ENCODE data around the gene ZFYVE28.
A peak's percentile ranks its signal among the peaks of the same experiment; 100 is the strongest.

ZFYVE28 gene

GRCh38 chr4:2442175-2442993 is 23.9 kb upstream of the ZFYVE28 start:
- no peak for TF ChIP-seq CTCF (IDR thresholded peaks at IDR 0.05)

GRCh38 chr4:2441393-2442174 is 23.1 kb upstream of the ZFYVE28 start:
- TF ChIP-seq CTCF (IDR thresholded peaks at IDR 0.05), result peak; percentile 84

GRCh38 chr4:2438822-2439718 is 20.6 kb upstream of the ZFYVE28 start:
- TF ChIP-seq CTCF (IDR thresholded peaks at IDR 0.05), result no peak

GRCh38 chr4:2437475-2438215 is 19.2 kb upstream of the ZFYVE28 start:
- no peak for TF ChIP-seq CTCF (IDR thresholded peaks at IDR 0.05)

- TF ChIP-seq CTCF (IDR thresholded peaks at IDR 0.05), result no peak
These were observed 18.5 kb upstream of the ZFYVE28 start for GRCh38 chr4:2436761-2437474.

- TF ChIP-seq CTCF (IDR thresholded peaks at IDR 0.05), result no peak
These were observed 17.9 kb upstream of the ZFYVE28 start for GRCh38 chr4:2436301-2436700.

All from LNCAP (cell line).